ENCODE results near the gene PCDHGB7. TPM values are rescaled to one million over a fixed set of nuclear protein-coding genes. Genes with fewer than 3 reads are reported as not detected.

PCDHGB7 gene
- total and polyA plus RNA-seq, 7 experiments from 2014 or later = 0.11 to 0.16 (median 0.13) TPM; not detected in 4

Other genes starting within 250 kb of the PCDHGB7 start
Only the 30 nearest of the 37 such genes appear.
- not detected for gene PCDHB11, start 218.1 kb upstream of the PCDHGB7 start, total RNA-seq
- gene PCDHB11, start 218.1 kb upstream of the PCDHGB7 start, polyA plus RNA-seq = not detected
- gene PCDHB12, start 209.0 kb upstream of the PCDHGB7 start, total RNA-seq = not detected
- gene PCDHB12, start 209.0 kb upstream of the PCDHGB7 start, polyA plus RNA-seq = not detected
- gene PCDHB13, start 203.8 kb upstream of the PCDHGB7 start, total RNA-seq = under 1 TPM in 1 of 5 experiments, not detected in 4; 0.08 TPM
- gene PCDHB13, start 203.8 kb upstream of the PCDHGB7 start, polyA plus RNA-seq = not detected
- not detected for gene PCDHB14, start 194.3 kb upstream of the PCDHGB7 start, total RNA-seq
- not detected for gene PCDHB14, start 194.3 kb upstream of the PCDHGB7 start, polyA plus RNA-seq
- gene PCDHB15, start 172.3 kb upstream of the PCDHGB7 start, total RNA-seq = under 1 TPM in 1 of 5 experiments, not detected in 4; 0.24 TPM
- gene PCDHB15, start 172.3 kb upstream of the PCDHGB7 start, polyA plus RNA-seq = not detected
- gene SLC25A2, start 113.6 kb upstream of the PCDHGB7 start, total RNA-seq = 1 to 10 TPM in 1 of 5 experiments, under 1 TPM in 4; 0.27 to 1.1 (median 0.41) TPM
- under 1 TPM in 1 of 2 donors, not detected in 1; 0.34 TPM for gene SLC25A2, start 113.6 kb upstream of the PCDHGB7 start, polyA plus RNA-seq
- 100 to 1,000 TPM in 2 of 5 experiments, 10 to 100 TPM in 3; 64.5 to 115 (median 84.9) TPM for gene TAF7, start 96.9 kb upstream of the PCDHGB7 start, total RNA-seq
- 100 to 1,000 TPM; 240 to 242 TPM for gene TAF7, start 96.9 kb upstream of the PCDHGB7 start, polyA plus RNA-seq
- gene PCDHGA1, start 87.2 kb upstream of the PCDHGB7 start, total RNA-seq = under 1 TPM; 0.08 to 0.54 (median 0.17) TPM
- not detected for gene PCDHGA1, start 87.2 kb upstream of the PCDHGB7 start, polyA plus RNA-seq
- gene PCDHGA2, start 78.9 kb upstream of the PCDHGB7 start, total RNA-seq = under 1 TPM in 4 of 5 experiments, not detected in 1; 0.10 to 0.15 (median 0.11) TPM
- not detected for gene PCDHGA2, start 78.9 kb upstream of the PCDHGB7 start, polyA plus RNA-seq
- gene PCDHGA3, start 73.8 kb upstream of the PCDHGB7 start, total RNA-seq = under 1 TPM in 1 of 5 experiments, not detected in 4; 0.24 TPM
- not detected for gene PCDHGA3, start 73.8 kb upstream of the PCDHGB7 start, polyA plus RNA-seq
- gene PCDHGB1, start 67.6 kb upstream of the PCDHGB7 start, total RNA-seq = under 1 TPM in 1 of 5 experiments, not detected in 4; 0.24 TPM
- gene PCDHGB1, start 67.6 kb upstream of the PCDHGB7 start, polyA plus RNA-seq = not detected
- gene PCDHGA4, start 62.7 kb upstream of the PCDHGB7 start, total RNA-seq = under 1 TPM in 4 of 5 experiments, not detected in 1; 0.11 to 0.63 (median 0.18) TPM
- under 1 TPM in 1 of 2 donors, not detected in 1; 0.20 TPM for gene PCDHGA4, start 62.7 kb upstream of the PCDHGB7 start, polyA plus RNA-seq
- 1 to 10 TPM in 1 of 5 experiments, under 1 TPM in 3, not detected in 1; 0.24 to 1.3 (median 0.36) TPM for gene PCDHGB2, start 57.7 kb upstream of the PCDHGB7 start, total RNA-seq
- gene PCDHGB2, start 57.7 kb upstream of the PCDHGB7 start, polyA plus RNA-seq = not detected
- gene PCDHGA5, start 53.5 kb upstream of the PCDHGB7 start, total RNA-seq = under 1 TPM; 0.11 to 0.34 (median 0.24) TPM
- not detected for gene PCDHGA5, start 53.5 kb upstream of the PCDHGB7 start, polyA plus RNA-seq
- under 1 TPM; 0.24 to 0.59 (median 0.43) TPM for gene PCDHGB3, start 47.4 kb upstream of the PCDHGB7 start, total RNA-seq
- under 1 TPM in 1 of 2 donors, not detected in 1; 0.13 TPM for gene PCDHGB3, start 47.4 kb upstream of the PCDHGB7 start, polyA plus RNA-seq
- under 1 TPM; 0.24 to 0.70 (median 0.35) TPM for gene PCDHGA6, start 43.8 kb upstream of the PCDHGB7 start, total RNA-seq
- not detected for gene PCDHGA6, start 43.8 kb upstream of the PCDHGB7 start, polyA plus RNA-seq
- under 1 TPM in 4 of 5 experiments, not detected in 1; 0.13 to 0.30 (median 0.19) TPM for gene PCDHGA7, start 34.9 kb upstream of the PCDHGB7 start, total RNA-seq
- not detected for gene PCDHGA7, start 34.9 kb upstream of the PCDHGB7 start, polyA plus RNA-seq
- under 1 TPM in 4 of 5 experiments, not detected in 1; 0.08 to 0.27 (median 0.24) TPM for gene PCDHGB4, start 30.0 kb upstream of the PCDHGB7 start, total RNA-seq
- gene PCDHGB4, start 30.0 kb upstream of the PCDHGB7 start, polyA plus RNA-seq = not detected
- gene PCDHGA8, start 25.0 kb upstream of the PCDHGB7 start, total RNA-seq = under 1 TPM; 0.08 to 0.17 (median 0.13) TPM
- not detected for gene PCDHGA8, start 25.0 kb upstream of the PCDHGB7 start, polyA plus RNA-seq
- gene PCDHGB5, start 19.7 kb upstream of the PCDHGB7 start, total RNA-seq = under 1 TPM; 0.16 to 0.44 (median 0.42) TPM
- gene PCDHGB5, start 19.7 kb upstream of the PCDHGB7 start, polyA plus RNA-seq = under 1 TPM; 0.09 to 0.49 TPM
- gene PCDHGA9, start 14.9 kb upstream of the PCDHGB7 start, total RNA-seq = under 1 TPM in 4 of 5 experiments, not detected in 1; 0.16 to 0.41 (median 0.22) TPM
- gene PCDHGA9, start 14.9 kb upstream of the PCDHGB7 start, polyA plus RNA-seq = not detected
- under 1 TPM; 0.13 to 0.44 (median 0.19) TPM for gene PCDHGB6, start 9.7 kb upstream of the PCDHGB7 start, total RNA-seq
- gene PCDHGB6, start 9.7 kb upstream of the PCDHGB7 start, polyA plus RNA-seq = under 1 TPM; 0.05 to 0.12 TPM
- under 1 TPM; 0.11 to 0.39 (median 0.24) TPM for gene PCDHGA10, start 4.7 kb upstream of the PCDHGB7 start, total RNA-seq
- under 1 TPM; 0.04 to 0.12 TPM for gene PCDHGA10, start 4.7 kb upstream of the PCDHGB7 start, polyA plus RNA-seq
- gene PCDHGA11, start 3.4 kb downstream of the PCDHGB7 start, total RNA-seq = under 1 TPM in 4 of 5 experiments, not detected in 1; 0.16 to 0.29 (median 0.21) TPM
- not detected for gene PCDHGA11, start 3.4 kb downstream of the PCDHGB7 start, polyA plus RNA-seq
- under 1 TPM in 1 of 5 experiments, not detected in 4; 0.32 TPM for gene PCDHGA12, start 12.8 kb downstream of the PCDHGB7 start, total RNA-seq
- gene PCDHGA12, start 12.8 kb downstream of the PCDHGB7 start, polyA plus RNA-seq = not detected
- under 1 TPM; 0.15 to 0.76 (median 0.16) TPM for gene PCDHGC3, start 58.3 kb downstream of the PCDHGB7 start, total RNA-seq
- gene PCDHGC3, start 58.3 kb downstream of the PCDHGB7 start, polyA plus RNA-seq = under 1 TPM in 1 of 2 donors, not detected in 1; 0.14 TPM
- gene PCDHGC4, start 67.4 kb downstream of the PCDHGB7 start, total RNA-seq = under 1 TPM in 1 of 5 experiments, not detected in 4; 0.22 TPM
- gene PCDHGC4, start 67.4 kb downstream of the PCDHGB7 start, polyA plus RNA-seq = not detected
- gene PCDHGC5, start 71.4 kb downstream of the PCDHGB7 start, total RNA-seq = under 1 TPM in 1 of 5 experiments, not detected in 4; 0.13 TPM
- gene PCDHGC5, start 71.4 kb downstream of the PCDHGB7 start, polyA plus RNA-seq = not detected
- gene DIAPH1, start 201.3 kb downstream of the PCDHGB7 start, total RNA-seq = 100 to 1,000 TPM; 163 to 278 (median 173) TPM
- gene DIAPH1, start 201.3 kb downstream of the PCDHGB7 start, polyA plus RNA-seq = 100 to 1,000 TPM in 1 of 2 donors, 10 to 100 TPM in 1; 89.7 to 105 TPM
- gene HDAC3, start 219.2 kb downstream of the PCDHGB7 start, total RNA-seq = 10 to 100 TPM; 70.0 to 92.8 (median 79.0) TPM
- gene HDAC3, start 219.2 kb downstream of the PCDHGB7 start, polyA plus RNA-seq = 100 to 1,000 TPM; 100 to 102 TPM

All from naive thymus-derived CD4-positive, alpha-beta T cell (primary cell).